Measurements from ENCODE around the gene CDH16.
A peak's percentile ranks its signal among the peaks of the same experiment; 100 is the strongest.

The CDH16 gene

DNA sequence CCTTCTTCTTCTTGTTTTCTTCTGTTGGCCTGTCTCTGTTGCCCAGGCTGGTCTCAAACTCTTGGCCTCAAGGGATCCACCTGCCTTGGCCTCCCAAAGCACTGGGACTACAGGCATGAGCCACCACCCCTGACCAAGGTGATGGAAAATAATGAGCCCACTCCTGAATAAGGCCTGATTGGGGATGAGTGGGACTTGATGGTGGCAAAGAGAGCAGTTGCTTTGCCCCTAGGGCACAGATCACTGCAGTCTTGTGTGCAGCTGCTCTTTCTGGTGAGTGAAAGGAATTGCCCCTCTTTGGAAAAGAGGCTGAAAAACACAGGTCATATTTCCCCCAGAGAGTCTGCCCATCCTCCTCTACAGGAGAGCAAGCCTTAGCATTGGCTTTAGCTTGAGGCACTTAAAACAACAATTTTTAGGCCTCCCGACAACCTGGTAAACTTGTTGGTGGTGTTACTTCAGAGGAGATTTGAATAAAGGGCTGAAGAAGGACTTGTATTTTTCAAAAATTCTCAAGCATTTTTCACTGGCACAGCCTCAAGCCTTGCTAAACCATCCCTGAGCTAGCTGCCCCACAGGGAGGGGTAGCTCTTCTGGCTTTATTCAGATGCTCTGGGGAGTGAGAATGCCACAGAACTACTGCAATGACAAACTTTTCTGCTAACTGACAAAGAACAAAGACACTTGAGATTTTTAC is 44.5 kb downstream of the CDH16 start:
- ChIA-PET CTCF (interaction anchor here (0.6 to 1.8 kb wide), 10 partner anchors 20 to 254 kb away, joined by 3 to 8 read pairs (median 3); partner anchors contain the start of gene NAE1), POLR2A (interaction anchor here (0.7 to 1.3 kb wide), 4 partner anchors 44 to 596 kb away, joined by 4 to 17 read pairs (median 7); partner anchors contain the start of genes CIAO2B and NAE1)
- no peak overlapping the region for H3K4me3 ChIP-seq (ENCODE audit: low read depth, low read length)
- H3K9me3 ChIP-seq (ENCODE audit: control insufficient read depth, insufficient read depth, low read depth, low read length) = no peaks in the 10 kb centered on the region
- H3K27ac ChIP-seq (ENCODE audit: extremely low read depth, low read depth, low read length) = no peak overlapping the region
- no peaks in the 10 kb centered on the region for H3K36me3 ChIP-seq (ENCODE audit: control insufficient read depth in 2 of 2, insufficient read depth in 1 of 2, low read length in 2 of 2)
- H3K4me1 ChIP-seq (ENCODE audit: control insufficient read depth, insufficient read depth, low read length) = no peaks in the 10 kb centered on the region
- TF ChIP-seq ZNF433 (tag by site-specific recombination; IDR thresholded peaks at IDR 0.05; ENCODE audit: low read depth) (no peak), ZNF341 (tag by site-specific recombination; IDR thresholded peaks at IDR 0.05; ENCODE audit: low read depth) (peak; percentile 30; the same call in 1 of the 2 replicates), FEZF1 (tag by site-specific recombination; IDR thresholded peaks at IDR 0.05) (peak; percentile 78)

GRCh38 chr16:66873685-66874055 is 45.0 kb downstream of the CDH16 start:
- POLR2A ChIA-PET = interaction anchor here (0.8 to 1.3 kb wide), 7 partner anchors 43 to 177 kb away, joined by 3 to 13 read pairs (median 4); partner anchors contain the start of genes CIAO2B, CMTM4 and NAE1
- TF ChIP-seq ZNF791 (tag by site-specific recombination; IDR thresholded peaks at IDR 0.05) = no peak
- no peak for TF ChIP-seq ZNF510 (tag by site-specific recombination; IDR thresholded peaks at IDR 0.05; ENCODE audit: insufficient replicate concordance)
- TF ChIP-seq ZNF549 (tag by site-specific recombination; IDR thresholded peaks at IDR 0.05) = no peak
- no peak for TF ChIP-seq ZNF138 (tag by site-specific recombination; IDR thresholded peaks at IDR 0.05; ENCODE audit: borderline replicate concordance)
- no peak for TF ChIP-seq GLI4 (tag by site-specific recombination; IDR thresholded peaks at IDR 0.05)
- no peak for TF ChIP-seq ZNF670 (tag by site-specific recombination; IDR thresholded peaks at IDR 0.05; ENCODE audit: low read depth)
- no peak for TF ChIP-seq HOXD13 (CRISPR knock-in tag; IDR thresholded peaks at IDR 0.05; ENCODE audit: borderline replicate concordance)
- TF ChIP-seq ZNF133 (tag by site-specific recombination; IDR thresholded peaks at IDR 0.05) = no peak
- TF ChIP-seq, protein P1, sequence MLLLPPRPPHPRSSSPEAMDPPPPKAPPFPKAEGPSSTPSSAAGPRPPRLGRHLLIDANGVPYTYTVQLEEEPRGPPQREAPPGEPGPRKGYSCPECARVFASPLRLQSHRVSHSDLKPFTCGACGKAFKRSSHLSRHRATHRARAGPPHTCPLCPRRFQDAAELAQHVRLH (tag by site-specific recombination; IDR thresholded peaks at IDR 0.05) = no peak
- TF ChIP-seq ZNF623 (tag by site-specific recombination; IDR thresholded peaks at IDR 0.05) = no peak
- TF ChIP-seq HOXA7 (CRISPR knock-in tag; IDR thresholded peaks at IDR 0.05; ENCODE audit: borderline replicate concordance) = no peak
- TF ChIP-seq, protein P2, sequence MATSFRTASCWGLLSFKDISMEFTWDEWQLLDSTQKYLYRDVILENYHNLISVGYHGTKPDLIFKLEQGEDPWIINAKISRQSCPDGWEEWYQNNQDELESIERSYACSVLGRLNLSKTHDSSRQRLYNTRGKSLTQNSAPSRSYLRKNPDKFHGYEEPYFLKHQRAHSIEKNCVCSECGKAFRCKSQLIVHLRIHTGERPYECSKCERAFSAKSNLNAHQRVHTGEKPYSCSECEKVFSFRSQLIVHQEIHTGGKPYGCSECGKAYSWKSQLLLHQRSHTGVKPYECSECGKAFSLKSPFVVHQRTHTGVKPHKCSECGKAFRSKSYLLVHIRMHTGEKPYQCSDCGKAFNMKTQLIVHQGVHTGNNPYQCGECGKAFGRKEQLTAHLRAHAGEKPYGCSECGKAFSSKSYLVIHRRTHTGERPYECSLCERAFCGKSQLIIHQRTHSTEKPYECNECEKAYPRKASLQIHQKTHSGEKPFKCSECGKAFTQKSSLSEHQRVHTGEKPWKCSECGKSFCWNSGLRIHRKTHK (tag by site-specific recombination; IDR thresholded peaks at IDR 0.05) = no peak
- no peak for TF ChIP-seq ZNF514 (tag by site-specific recombination; IDR thresholded peaks at IDR 0.05)
- TF ChIP-seq GLIS1 (tag by site-specific recombination; IDR thresholded peaks at IDR 0.05) = no peak
- TF ChIP-seq ELK4 (IDR thresholded peaks at IDR 0.05; ENCODE audit: borderline replicate concordance, low read depth, low read length) = no peak
- no peak for TF ChIP-seq SP2 (tag by site-specific recombination; IDR thresholded peaks at IDR 0.05)
- TF ChIP-seq AEBP2 (tag by site-specific recombination; IDR thresholded peaks at IDR 0.05; ENCODE audit: borderline replicate concordance) = no peak
- no peak for TF ChIP-seq YY2 (tag by site-specific recombination; IDR thresholded peaks at IDR 0.05)
- TF ChIP-seq ZNF239 (tag by site-specific recombination; IDR thresholded peaks at IDR 0.05) = no peak
- TF ChIP-seq ZFP41 (tag by site-specific recombination; IDR thresholded peaks at IDR 0.05; ENCODE audit: borderline replicate concordance) = no peak
- no peaks in the 10 kb centered on the region for H3K36me3 ChIP-seq (ENCODE audit: control insufficient read depth in 2 of 2, insufficient read depth in 1 of 2, low read length in 2 of 2)
- H3K4me1 ChIP-seq (ENCODE audit: control insufficient read depth, insufficient read depth, low read length) = no peaks in the 10 kb centered on the region
- no peaks in the 10 kb centered on the region for H3K9me3 ChIP-seq (ENCODE audit: control insufficient read depth, insufficient read depth, low read depth, low read length)
- H3K4me3 ChIP-seq (ENCODE audit: low read depth, low read length) = no peak overlapping the region
- H3K27ac ChIP-seq (ENCODE audit: extremely low read depth, low read depth, low read length) = no peak overlapping the region
- CTCF ChIA-PET = interaction anchor here (1.1 to 7.5 kb wide), 17 partner anchors 8 to 215 kb away, joined by 3 to 74 read pairs (median 4); partner anchors contain the start of gene NAE1

All from HEK293 (cell line).